GM21526 (cell line): ENCODE data around the gene TMEM43.
"Not testable (repeated sequence)": the region's sequence is repeated elsewhere in the genome, so short reads cannot be mapped to it uniquely, and the experiment has no call there.

Experiments used
- ATAC-seq: cut with Tn5 transposase; IDR thresholded peaks from one replicate; pipeline ENCODE4 v1.9.1; 2021; ENCODE audit warnings: moderate library complexity; ENCODE audit not compliant: unreplicated experiment, low FRiP score

The TMEM43 gene

DNA sequence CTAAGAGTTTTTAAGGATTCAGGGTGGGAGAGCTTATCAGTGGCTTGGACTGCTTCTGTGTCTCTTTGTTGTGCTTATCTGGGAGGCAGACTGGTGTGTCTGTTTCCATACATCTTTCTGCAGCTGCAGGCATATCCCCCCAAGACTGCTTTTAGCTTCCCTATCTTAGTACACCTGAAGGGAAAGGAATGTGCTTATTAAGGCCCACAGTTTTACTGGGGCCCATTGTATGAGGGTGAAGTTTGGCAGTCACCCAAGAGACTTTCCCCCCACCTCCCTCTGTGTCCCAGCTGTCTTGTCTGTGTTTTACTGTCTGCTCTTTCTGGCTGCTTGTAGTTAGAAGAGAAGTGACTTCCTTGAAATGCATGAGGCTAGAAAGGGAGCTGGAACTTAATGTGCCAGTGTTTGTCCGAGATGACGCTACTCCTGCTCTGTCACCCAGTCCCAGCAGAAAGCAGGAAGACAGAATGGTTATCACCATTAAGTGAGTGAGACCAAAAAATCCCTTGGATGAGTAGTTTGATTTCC, 3.9 kb upstream of the TMEM43 start:
- not testable (repeated sequence) for ATAC-seq

DNA sequence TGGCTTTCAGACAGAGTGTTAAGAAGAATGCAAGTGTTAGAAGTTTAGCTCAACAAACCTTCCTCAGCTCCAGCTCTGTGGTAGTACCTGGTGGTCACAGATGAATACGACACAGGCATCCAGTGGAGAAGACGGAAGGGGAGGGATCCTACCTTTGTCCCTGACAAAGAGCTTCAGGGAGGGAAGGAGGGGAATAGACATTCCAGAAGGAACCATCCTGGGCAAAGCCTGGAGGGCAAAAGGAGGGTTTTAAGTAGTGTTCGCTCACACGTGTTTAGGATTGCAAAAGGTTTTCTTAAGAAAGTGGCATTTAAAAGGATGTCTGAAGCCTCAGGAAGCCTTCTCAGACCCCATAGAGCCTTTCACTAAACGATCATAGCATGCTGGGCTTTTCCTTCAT, 3.0 kb upstream of the TMEM43 start:
- ATAC-seq: no peak

DNA sequence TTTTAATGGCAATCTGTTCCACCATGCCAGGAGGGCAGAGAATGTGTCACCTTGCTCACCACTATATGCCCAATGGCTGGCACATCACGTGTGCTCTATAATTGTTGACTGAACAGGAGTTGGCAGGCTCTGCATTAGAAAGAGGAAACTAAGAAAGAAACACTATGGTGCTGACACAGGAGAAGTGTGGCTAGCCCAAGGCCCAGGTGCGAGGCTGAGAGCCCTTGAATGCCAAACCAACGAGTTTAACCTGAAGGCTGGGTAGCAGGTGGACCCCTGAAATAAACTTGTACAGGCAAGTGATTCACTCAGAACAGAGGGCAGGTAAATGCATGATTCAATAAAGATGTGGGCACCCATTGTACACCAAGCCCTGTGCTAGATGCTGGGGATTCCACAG, 2.6 kb upstream of the TMEM43 start:
- no peak for ATAC-seq

DNA sequence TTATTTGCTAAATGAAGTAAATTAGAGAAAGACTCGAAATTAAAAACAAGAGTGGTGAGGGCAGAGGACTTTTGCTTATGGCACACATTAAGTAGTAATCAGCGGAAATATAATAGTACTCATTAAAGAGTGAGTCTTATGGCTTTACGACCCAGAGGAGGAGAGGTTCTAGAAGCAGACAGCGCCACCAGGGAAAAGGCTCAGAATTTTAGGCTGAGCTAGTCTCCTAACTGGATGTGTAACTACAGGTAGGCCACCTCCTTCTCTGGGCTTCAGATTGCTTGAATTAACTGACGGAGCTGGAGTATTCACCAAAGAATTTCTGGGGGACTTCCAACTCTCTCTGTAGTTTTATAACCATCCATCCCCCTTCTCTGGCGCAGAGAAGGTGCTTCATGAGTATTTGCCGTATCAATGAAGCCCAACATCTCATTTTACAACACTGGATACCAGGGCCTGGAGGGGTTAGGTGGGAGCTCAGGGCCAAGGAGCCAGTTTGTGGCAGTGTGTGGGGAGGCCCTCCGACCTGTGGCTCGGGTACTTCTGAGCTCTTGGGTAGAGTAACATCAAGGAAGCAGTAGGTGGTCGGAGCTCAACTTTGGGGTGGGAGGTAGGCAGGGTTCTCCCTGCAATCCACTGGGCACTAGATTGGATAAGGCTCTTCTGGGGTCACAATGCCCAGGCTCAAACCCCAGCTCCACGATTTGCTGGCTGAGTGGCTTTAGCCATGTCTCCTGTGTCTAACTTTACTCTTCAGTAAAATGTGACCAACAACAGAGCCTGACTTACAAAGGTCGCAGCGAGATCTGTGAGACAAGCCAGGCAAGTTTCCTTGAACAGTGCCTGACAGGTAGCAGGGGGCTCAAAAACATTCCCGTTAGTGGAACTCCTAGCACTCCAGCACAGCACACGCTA, 1.3 kb upstream of the TMEM43 start:
- no peak for ATAC-seq

DNA sequence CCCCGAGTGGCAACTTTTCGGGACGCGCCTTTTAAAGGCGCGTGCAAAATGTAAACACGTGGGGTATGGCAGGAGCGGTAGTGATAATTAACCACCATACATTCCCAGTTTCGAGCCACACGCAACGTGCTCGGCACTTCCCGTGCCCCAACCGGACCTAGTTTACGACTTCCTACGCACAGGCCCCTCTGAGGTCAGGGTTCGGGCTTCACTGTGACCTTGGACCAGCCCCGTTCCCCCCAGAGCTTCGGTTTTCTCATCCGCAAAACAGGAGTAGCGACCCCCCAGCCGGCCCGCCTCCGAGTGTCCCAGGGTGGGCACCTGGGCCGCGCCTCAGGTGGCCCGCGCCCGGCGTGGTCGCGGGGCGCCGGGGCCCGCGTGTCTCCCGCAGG, 633 bp upstream of the TMEM43 start:
- ATAC-seq: peak; percentile 55

DNA sequence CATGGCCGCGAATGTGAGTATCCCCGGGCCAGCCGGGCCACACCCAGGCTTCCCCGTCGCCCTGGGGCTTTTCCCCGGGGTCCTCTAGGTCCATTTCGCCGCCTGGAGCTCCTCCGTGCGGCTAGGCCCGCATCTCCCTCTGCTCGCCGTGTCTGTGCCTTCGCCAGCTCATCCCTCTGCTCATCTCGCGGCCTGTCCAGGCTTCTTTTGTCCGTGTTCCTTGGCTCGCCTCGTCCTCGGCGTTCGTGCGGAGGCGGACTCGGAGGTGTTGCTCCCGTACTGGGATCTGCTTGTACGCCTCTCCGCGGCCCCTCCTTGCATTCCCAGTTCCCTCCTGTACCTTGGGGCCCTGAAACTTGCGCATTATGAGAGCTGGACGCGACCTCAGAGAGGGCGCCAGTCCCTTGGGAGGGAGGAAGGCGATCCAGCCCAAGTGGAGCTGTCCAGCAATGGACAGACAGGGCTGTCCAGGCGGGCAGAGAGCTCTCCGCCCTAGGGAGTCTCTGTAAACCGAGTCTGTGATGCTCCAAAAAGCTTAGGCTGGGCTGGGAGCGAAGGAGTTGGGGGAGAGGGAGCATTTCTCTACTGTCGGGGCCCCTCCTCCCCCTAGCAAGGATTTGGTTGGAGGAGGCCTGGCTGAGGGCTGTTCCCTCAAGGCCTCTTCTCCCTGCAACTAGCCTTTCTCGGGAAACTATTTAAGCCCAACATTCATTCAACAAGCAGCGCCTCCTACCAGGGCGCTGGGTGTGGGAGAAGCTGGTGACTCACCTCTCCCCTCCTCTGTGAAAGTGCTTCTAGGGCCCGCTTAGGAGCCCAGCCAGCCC, 553 bp downstream of the TMEM43 start:
- ATAC-seq: peak; percentile 18

DNA sequence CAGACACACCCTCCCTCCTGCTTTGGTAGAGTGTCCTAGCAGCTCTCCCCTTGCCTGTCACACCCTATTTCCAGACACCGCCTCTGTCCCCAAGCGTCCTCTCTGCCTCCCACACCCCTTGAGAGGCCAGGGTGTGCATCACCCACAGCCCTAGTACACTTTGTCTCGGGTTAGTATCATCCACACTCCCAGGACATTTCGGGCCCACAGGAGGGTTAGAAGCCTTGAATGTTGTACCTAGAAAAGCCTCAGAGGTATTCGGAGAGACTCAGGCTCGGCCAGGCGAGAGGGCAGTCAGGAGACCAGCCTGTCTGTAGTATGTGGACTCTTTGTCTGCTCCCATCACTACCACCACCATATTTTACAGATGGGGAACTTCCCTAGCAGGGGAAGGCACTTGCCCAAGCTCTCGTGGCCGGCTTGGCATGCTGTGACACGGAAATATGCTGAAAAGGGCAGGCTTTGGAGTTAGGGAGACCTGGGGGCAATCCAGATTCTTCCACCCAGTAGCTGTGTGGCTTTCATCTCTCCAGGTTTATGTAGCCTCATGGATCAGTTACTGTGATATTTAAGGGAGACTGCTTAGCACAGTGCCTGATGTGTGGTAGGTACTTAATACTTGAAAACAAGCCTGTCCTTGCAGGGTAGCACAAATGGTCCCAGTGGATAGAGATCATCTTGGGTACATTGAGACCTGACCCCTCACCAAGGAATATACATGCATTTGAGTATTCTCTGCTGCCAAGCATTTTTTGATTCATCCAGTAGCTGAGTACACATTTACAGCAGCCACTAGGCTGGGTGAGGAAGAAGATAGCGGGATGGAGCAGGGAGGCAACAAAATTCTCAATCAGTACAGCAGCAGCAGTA, 1.4 kb downstream of the TMEM43 start:
- ATAC-seq: no peak

DNA sequence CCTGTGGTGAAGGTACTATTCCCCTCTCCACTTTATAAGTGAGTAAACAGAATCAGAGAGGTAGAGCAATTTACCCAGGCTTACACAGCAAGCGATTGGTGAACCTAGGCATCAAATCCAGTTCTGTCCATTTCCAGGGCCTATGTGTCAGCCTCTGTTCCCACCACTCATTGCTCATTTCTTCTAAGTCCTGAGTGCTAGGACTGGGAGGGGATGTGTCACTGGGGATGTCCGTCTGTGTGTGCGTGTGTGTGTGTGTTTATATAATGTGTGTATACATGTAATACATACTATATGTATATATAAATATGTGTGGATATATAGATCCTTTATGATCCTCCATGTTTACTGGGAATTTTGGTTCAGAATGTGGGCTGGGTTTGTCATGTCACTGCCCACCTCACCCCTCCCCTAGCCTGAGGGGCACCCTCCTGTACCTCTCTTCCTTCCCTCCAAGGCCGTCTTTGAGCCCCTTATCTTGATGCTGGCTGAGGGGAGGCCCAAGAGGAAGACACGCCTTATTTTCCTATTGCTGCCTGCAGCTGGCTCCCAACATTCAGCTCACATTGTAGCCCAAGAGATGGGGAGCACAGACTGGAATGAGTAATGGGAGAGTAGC, 2.1 kb downstream of the TMEM43 start:
- no peak for ATAC-seq

DNA sequence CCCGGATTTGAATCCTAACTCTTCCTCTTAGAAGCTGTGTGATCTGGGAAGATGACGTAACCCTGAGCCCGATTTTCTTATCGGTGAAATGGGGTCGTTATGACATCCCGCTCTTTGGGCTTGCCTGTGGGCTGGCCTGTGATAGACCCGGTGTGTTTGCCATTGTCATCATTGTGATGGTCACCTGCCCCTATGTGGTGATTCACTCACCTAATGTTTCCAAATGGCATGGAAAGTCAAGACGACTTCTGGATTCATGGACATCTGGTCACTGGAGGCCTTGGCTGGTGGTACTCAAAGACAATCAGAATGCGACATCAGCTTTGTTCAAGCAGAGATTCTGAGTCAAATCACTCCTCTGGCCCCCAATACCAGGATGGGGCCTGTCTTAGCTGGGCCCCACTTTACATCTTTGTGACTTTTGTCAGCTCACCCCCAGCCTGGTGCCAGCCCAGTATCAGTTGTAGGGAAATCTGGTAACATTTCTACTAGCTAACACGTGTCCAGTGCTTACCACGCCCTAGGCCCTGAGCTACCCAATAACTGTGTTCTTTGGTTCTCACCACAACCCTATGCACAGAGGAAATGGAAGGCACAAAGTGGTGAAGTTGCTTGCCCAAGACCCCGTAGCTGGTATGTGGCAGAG, 2.8 kb downstream of the TMEM43 start:
- no peak for ATAC-seq

DNA sequence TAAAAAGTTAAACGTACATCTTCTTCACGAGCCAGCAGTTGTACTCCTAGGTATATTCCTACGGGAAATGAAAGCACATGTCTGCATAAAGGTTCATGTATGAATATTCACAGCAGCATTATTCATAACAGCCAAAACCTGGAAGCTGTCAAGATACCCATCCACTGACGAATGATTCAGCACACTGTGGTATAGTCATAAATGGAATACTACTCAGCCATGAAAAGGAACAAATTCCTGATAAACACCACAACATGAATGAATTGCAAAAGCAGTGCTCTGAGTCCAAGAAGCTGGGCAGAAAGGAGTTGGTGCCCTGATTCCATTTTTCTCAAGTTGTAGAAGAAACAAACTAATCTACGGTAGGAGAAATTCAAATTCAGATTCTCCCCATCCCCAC, 3.9 kb downstream of the TMEM43 start:
- no peak for ATAC-seq

DNA sequence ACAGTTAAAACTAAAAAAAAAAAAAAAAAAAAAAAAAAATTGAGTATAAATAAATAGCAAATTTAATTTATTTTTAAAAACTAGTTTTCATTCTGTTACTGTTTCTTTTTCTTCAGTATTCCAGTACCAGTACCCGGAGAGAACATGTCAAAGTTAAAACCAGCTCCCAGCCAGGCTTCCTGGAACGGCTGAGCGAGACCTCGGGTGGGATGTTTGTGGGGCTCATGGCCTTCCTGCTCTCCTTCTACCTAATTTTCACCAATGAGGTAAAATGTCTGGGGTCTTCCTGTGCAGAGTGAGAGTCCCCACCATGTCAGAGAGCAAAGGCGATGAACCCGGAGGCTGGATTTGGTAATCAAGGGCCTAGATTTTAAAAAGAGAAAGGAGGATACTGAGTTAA, 4.4 kb downstream of the TMEM43 start:
- ATAC-seq: no peak

DNA sequence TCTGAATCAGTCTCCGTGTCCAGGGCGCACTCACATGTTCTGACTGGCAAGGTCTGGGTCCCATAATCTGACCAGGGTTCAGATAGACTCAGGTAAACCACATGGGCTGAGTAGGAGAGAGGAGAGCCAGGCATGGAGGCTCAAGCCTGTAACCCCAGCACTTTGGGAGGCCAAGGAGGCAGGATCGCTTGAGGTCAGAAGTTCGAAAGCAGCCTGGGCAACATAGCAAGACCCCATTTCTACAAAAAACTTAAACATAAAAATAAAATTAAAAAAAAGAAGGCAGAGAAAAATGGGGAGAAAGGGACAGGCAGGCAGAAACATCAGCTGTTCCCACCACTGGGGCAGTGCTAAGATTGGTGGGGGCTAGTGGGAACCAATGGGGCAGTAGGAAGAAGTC, 5.4 kb downstream of the TMEM43 start:
- ATAC-seq: no peak

DNA sequence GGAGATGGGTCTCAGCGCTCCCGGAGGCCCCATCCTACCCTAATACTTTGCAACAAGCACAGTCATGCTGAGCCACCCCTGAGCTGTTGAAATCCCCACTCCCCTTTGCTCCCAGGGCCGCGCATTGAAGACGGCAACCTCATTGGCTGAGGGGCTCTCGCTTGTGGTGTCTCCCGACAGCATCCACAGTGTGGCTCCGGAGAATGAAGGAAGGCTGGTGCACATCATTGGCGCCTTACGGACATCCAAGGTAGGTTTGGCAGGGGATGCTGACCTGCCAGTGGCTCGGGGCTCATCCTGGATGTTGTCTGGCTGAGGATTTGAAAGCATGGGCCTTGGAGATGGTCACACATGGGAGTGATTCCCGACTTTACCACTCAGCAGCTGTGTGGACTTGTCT, 5.9 kb downstream of the TMEM43 start:
- ATAC-seq: no peak

DNA sequence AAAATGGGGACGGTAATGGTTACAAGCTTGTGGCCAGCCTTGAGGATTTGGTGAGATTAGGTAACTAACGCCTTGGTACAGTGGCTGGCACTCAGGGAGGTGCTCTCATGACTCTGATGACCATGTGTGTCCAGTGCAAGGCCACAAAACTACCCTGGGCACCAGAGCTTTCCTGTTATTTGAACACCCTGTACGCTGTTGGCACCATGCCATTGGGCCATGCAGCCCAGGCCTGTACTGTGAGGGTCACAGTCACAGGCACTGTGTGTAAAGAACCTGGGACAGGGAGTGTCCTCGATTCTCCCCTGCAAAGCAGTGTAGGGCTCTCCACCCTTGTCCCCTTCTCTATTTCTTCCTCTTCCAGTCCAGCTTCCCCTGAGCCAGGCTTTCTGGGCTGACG, 6.3 kb downstream of the TMEM43 start:
- no peak for ATAC-seq

DNA sequence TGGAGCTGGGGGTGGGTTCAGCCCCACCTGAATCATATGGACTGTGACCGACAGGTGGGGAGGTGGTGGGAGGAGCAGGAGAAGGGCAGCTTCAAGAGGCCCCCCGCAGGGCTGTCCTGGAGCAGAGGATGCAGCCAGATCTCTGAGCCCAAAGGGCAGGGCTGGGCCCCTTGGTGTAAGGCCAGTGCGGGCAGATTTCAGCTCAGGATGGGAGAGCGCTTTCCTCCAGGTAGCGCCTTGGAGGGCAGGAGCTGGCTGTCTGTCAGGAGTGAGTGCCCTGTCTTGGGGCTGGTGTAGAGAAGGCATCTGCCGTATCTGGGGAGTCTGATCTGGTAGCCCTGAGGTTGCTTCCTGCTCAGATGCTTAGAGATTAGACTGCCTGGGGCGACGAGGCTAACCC, 7.3 kb downstream of the TMEM43 start:
- no peak for ATAC-seq

DNA sequence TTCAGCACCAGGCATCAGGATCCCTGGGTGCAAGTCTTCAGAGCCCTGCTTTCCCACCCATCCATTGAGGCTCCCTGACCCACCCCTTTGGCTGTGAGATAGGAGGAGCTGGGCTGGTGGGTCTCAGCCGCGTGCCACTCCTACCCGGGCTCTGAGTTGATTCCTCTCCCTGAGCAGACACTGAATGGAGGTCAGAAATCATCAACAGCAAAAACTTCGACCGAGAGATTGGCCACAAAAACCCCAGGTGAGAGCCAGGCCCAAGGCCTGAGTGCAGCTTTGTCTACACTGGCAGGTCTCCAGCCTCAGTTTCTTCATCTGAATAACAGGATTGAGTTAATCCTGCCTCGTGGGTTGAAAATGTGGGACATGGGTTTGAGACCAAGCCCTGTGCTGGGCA, 7.8 kb downstream of the TMEM43 start:
- no peak for ATAC-seq

DNA sequence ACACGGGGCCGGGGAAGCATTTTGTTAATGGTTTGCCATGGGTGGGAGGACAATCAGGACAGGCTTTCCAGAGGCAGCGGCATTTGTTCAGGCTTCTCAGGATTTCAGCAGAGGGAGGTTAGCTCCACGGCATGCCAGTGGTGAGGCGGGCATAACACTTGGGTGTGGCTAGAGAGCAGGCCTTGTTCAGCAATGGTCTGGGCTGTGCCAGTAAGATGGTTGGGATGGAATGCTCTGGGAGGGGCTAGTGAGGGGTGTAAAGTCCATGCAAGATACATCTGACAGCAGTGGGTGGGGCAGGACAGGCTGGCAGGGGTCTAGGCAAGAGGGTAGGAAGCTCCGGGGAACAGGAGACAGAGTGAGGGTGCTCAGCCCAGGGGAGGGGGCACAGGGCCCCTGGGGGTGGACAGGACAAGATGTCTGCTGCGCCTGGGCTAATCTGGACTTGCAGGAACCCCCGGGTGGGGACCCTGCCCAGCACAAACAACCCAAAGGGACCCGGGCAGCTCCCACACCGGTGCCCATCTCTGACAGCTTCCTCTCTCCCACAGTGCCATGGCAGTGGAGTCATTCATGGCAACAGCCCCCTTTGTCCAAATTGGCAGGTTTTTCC, 8.4 kb downstream of the TMEM43 start:
- ATAC-seq: no peak

DNA sequence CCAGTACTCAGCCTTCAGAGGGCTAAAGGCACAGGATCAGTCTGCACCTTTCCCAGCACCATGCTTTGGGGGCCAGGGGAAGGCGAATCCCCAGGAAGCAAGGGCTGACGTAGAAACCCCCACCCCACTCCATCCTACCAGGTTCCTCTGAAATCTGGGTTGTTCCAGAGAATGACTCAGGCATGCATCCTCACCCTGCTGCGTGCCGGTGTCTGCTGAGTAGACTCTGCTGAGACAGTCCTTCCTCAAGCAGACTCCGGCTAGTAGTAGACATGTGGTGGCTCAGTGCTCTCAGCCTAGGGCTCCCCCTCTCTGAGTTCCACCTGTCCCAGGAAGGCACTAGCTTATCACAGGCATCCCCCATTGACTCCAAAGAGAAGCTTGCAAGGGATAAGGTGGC, 9.0 kb downstream of the TMEM43 start:
- no peak for ATAC-seq

DNA sequence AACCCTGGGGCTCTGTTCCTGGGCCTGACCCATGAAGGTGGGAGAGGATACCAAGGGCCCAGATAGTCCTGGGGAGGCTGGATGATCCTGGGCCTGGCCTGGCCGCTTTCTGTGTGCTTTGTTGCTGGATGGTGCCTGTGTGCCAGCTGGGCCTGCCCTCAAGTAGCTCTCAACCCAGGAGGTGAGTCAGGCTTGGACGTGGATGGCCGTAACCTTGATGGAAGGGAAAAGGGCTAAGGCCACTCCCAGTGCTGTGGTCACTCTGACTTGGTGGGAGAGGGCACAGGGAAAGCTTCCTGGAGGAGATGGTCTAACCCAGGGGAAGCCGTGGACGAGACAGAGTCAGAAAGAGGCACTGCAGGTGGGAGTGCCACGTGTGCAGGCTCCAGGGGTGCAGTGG, 9.4 kb downstream of the TMEM43 start:
- no peak for ATAC-seq
